Upper lobe of right lung (tissue), 1 donor: ENCODE results near the gene KAZALD1. TPM values are rescaled to one million over a fixed set of nuclear protein-coding genes. Genes with fewer than 3 reads are reported as not detected.

Experiments used
- ATAC-seq: fragments of 200-7000 bp; cut with Tn5 transposase; one replicate; pipeline ENCODE4 v1.9.1; 2020; ENCODE audit warnings: mild to moderate bottlenecking, moderate library complexity
- DNase-seq: peaks from one replicate; pipeline ENCODE4 v3.0.0-alpha.2; 2020
- H3K27ac ChIP-seq: fragments of 200-600 bp; one replicate; pipeline ENCODE4 v1.8.0; 2022
- H3K27me3 ChIP-seq: fragments of 200-600 bp; one replicate; pipeline ENCODE4 v1.8.0; 2022; ENCODE audit warnings: mild to moderate bottlenecking
- H3K36me3 ChIP-seq: fragments of 200-600 bp; one replicate; pipeline ENCODE4 v1.8.0; 2022
- H3K4me1 ChIP-seq: fragments of 200-600 bp; one replicate; pipeline ENCODE4 v1.8.0; 2022
- H3K4me3 ChIP-seq: fragments of 200-600 bp; one replicate; pipeline ENCODE4 v1.8.0; 2022; ENCODE audit warnings: mild to moderate bottlenecking
- H3K9me3 ChIP-seq: fragments of 200-600 bp; one replicate; pipeline ENCODE4 v1.8.0; 2022
- CTCF ChIP-seq: fragments of 200-600 bp; IDR thresholded peaks from one replicate; pipeline ENCODE4 v1.8.0; 2022; ENCODE audit warnings: antibody characterized with exemption
- intact Hi-C: fragments of 100-400 bp; cut with DNase I; formaldehyde crosslinking; loops from one replicate; pipeline ENCODE4 v1.11.0; 2022
- total RNA-seq: library from RNA; stranded (reverse); fragmentation: NEBNext Ultra II Directional; extraction: Animal tissue kit (Norgen Biotek cat#: 25700); gene quantifications from one replicate; pipeline ENCODE4 v1.2.1, GENCODE V29; 2021
- donor health status: DM: no; HTN: yes; CAD: no; lungs with severe emphysema.

KAZALD1 gene
- total RNA-seq, 1 donor from 2014 or later, result 8.4 TPM

- H3K27ac ChIP-seq, result no peak overlapping the region
- no peak for TF ChIP-seq CTCF
- H3K4me1 ChIP-seq, result no peaks in the 10 kb centered on the region
- intact Hi-C loops, result loop anchor here (10.0 kb wide), 1 partner anchor 54 kb away; no protein-coding TSS in a partner anchor
- ATAC-seq (no peak), DNase-seq (no peak)
- H3K9me3 ChIP-seq, result no peaks in the 10 kb centered on the region
- H3K4me3 ChIP-seq, result no peak overlapping the region
- no peaks in the 10 kb centered on the region for H3K36me3 ChIP-seq
- H3K27me3 ChIP-seq, result peaks cover 60% of the 10 kb centered on the region
Observed at GRCh38 chr10:101090597-101090996, 28.8 kb downstream of the KAZALD1 start.

GRCh38 chr10:101091546-101092290 lies 29.9 kb downstream of the KAZALD1 start:
- Histone ChIP-seq H3K4me1 (no peaks in the 10 kb centered on the region), H3K27ac (no peak overlapping the region), H3K9me3 (no peaks in the 10 kb centered on the region), H3K27me3 (peaks cover 49% of the 10 kb centered on the region), H3K4me3 (no peak overlapping the region), H3K36me3 (no peaks in the 10 kb centered on the region)
- ATAC-seq (no peak), DNase-seq (no peak)
- intact Hi-C loops, result loop anchor here (10.0 kb wide), 1 partner anchor 53 kb away; no protein-coding TSS in a partner anchor
- no peak for TF ChIP-seq CTCF

GRCh38 chr10:101092881-101093354 lies 31.1 kb downstream of the KAZALD1 start:
- Histone ChIP-seq H3K4me3 (no peak overlapping the region), H3K4me1 (no peaks in the 10 kb centered on the region), H3K9me3 (no peaks in the 10 kb centered on the region), H3K27me3 (peaks cover 40% of the 10 kb centered on the region), H3K36me3 (no peaks in the 10 kb centered on the region), H3K27ac (no peak overlapping the region)
- no peak for TF ChIP-seq CTCF
- intact Hi-C loops, result loop anchor here (10.0 kb wide), 1 partner anchor 52 kb away; no protein-coding TSS in a partner anchor
- ATAC-seq (no peak), DNase-seq (no peak)

DNA sequence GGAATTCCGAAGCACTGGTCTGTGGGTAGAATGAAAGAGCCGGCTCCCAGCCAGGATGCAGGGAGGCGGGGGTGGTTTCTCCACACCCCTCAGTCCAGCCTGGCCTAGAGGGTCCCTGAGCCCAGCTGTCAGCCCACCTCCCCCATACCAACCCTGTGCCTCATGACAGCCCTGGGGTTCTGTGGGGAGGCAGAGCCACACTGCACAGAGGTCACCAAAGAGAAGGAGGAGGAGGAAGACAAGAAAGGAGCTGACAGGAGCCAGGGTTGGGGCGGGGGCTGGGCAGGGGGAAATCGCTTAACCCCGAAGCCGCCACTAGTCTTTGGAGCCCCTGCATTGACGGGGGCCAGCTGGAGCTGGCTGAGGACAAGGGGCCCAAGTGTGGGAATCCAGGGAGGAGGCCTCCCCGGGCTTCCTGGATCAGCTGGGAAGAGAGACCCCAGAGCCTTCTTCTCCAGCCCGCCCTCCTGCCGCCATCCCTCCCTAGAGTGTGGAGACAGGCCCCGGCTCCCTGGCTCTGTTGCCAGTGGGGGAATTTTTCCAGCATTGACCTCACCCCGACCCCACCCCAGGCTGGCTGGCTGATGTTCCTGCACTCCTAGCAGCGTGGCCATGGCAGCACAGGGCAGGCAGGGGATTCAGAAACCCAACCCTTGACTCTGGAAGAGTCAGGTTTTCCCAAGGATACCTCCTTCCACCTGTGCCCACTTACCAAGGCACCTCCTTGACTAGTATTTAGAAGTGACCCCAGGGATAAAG lies 32.5 kb downstream of the KAZALD1 start:
- TF ChIP-seq CTCF, result no peak
- ATAC-seq (no peak), DNase-seq (no peak)
- Histone ChIP-seq H3K36me3 (no peaks in the 10 kb centered on the region), H3K27me3 (peaks cover 26% of the 10 kb centered on the region), H3K9me3 (no peaks in the 10 kb centered on the region), H3K4me1 (no peaks in the 10 kb centered on the region), H3K4me3 (no peak overlapping the region), H3K27ac (no peak overlapping the region)
- intact Hi-C loops, result loop anchor here (10.0 kb wide), 1 partner anchor 51 kb away; no protein-coding TSS in a partner anchor

DNA sequence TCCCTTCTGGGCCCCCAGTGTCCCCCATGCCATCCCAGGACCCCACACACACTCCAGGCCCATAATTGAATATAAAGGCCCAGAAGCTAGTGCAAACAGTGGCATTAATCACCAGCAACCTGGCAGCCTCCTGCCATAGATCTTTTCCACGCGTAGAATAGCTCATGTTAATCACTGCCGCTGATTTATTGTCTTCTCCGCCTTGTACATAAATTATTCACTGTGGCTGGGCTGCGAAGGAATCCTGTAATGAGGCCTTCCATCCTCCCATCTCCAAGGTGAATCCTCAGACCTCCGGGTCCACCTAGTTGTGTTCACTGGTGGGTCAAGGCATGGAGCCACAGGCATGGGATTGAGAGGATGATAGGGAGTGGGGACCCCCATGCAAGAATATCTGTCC lies 33.2 kb downstream of the KAZALD1 start:
- no peak for ATAC-seq
- intact Hi-C loops, result loop anchor here (10.0 kb wide), 1 partner anchor 50 kb away; no protein-coding TSS in a partner anchor
- H3K27me3 ChIP-seq, result peaks cover 25% of the 10 kb centered on the region
- H3K36me3 ChIP-seq, result no peaks in the 10 kb centered on the region
- no peak overlapping the region for H3K27ac ChIP-seq
- H3K4me1 ChIP-seq, result no peaks in the 10 kb centered on the region
- no peak overlapping the region for H3K4me3 ChIP-seq
- no peak for TF ChIP-seq CTCF
- DNase-seq, result no peak
- H3K9me3 ChIP-seq, result no peaks in the 10 kb centered on the region
